Spleen (tissue), 11 donors: ENCODE data around the gene GGT6. TPM values are rescaled to one million over a fixed set of nuclear protein-coding genes. Genes with fewer than 3 reads are reported as not detected.

Source experiments
- DNase-seq: peaks from one replicate; pipeline ENCODE4 v3.0.0-alpha.2; 2020
- H3K27ac ChIP-seq, 8 donors: fragments of 200-600 bp; sonication (generic) in 7 of 8; 1 replicate in 4 of 8; 2 replicates in 4 of 8; pipeline versions ENCODE4 v1.5.0 to v1.8.0; 2016 to 2021; ENCODE audit warnings: inconsistent platforms in 4 of 8, mild to moderate bottlenecking in 4 of 8, moderate library complexity in 1 of 8
- H3K27me3 ChIP-seq, 7 donors: fragments of 200-600 bp; sonication (generic) in 6 of 7; replicated peaks in 1 of 7; 1 replicate in 4 of 7; 2 replicates in 3 of 7; pipeline versions ENCODE4 v1.5.0 to v1.8.0; 2016 to 2021; ENCODE audit warnings: inconsistent platforms in 3 of 7, mild to moderate bottlenecking in 1 of 7
- H3K36me3 ChIP-seq, 6 donors: fragments of 200-600 bp; sonication (generic) in 5 of 6; 1 replicate in 4 of 6; 2 replicates in 2 of 6; pipeline versions ENCODE4 v1.5.0 to v1.8.0; 2016 to 2021; ENCODE audit warnings: inconsistent platforms in 2 of 6
- H3K4me1 ChIP-seq, 6 donors: fragments of 200-600 bp; sonication (generic) in 5 of 6; 1 replicate in 3 of 6; 2 replicates in 3 of 6; pipeline versions ENCODE4 v1.5.0 to v1.8.0; 2016 to 2021; ENCODE audit warnings: inconsistent platforms in 3 of 6
- H3K4me3 ChIP-seq, 8 donors: fragments of 200-600 bp; sonication (generic) in 7 of 8; 1 replicate in 4 of 8; 2 replicates in 4 of 8; pipeline versions ENCODE4 v1.5.0 to v1.8.0; 2016 to 2021; ENCODE audit warnings: inconsistent platforms in 4 of 8, mild to moderate bottlenecking in 4 of 8, moderate library complexity in 2 of 8
- H3K9me3 ChIP-seq, 8 donors: fragments of 200-600 bp; sonication (generic) in 7 of 8; 1 replicate in 4 of 8; 2 replicates in 4 of 8; pipeline versions ENCODE4 v1.5.0 to v1.8.0; 2016 to 2021; ENCODE audit warnings: inconsistent platforms in 4 of 8
- POLR2A ChIP-seq, 3 donors: fragments of 450-650 bp; IDR thresholded peaks; one replicate each; pipeline ENCODE4 v1.5.1; 2017; ENCODE audit warnings: antibody characterized with exemption in 3 of 3, mild to moderate bottlenecking in 1 of 3
- POLR2AphosphoS5 ChIP-seq, 3 donors: sonication (generic); formaldehyde crosslinking; IDR thresholded peaks; one replicate each; pipeline ENCODE4 v1.5.1; 2017; ENCODE audit warnings: antibody characterized with exemption in 3 of 3
- WGBS, 5 donors: extraction: QIAGEN DNeasy Blood & Tissue Kit in 3 of 5; methylation state at CpG; one replicate each; pipeline versions ENCODE4 v1.1.5 to v1.1.7; 2013 to 2018; 5-methylcytosine and 5-hydroxymethylcytosine counted together
- intact Hi-C: fragments of 100-400 bp; cut with DNase I; formaldehyde crosslinking; loops from one replicate; pipeline ENCODE4 v1.15.0; 2023; ENCODE audit warnings: low total_unique reads
- polyA plus RNA-seq, 3 donors: library from polyadenylated mRNA; stranded (reverse); fragments of 200-250 nt; gene quantifications; one replicate each; pipeline ENCODE4 v1.2.1, GENCODE V29; 2013
- total RNA-seq, 7 donors: library from RNA; depleted of rRNA in 3 of 7; stranded (reverse); fragments of >200 nt in 3 of 7; fragmentation: NEBNext Ultra II Directional in 4 of 7; extraction: Animal tissue kit (Norgen Biotek cat#: 25700) in 4 of 7; gene quantifications; one replicate each; pipeline versions ENCODE4 v1.1.0 to v1.2.1, GENCODE V29; 2016 to 2021
- TF ChIP-seq, protein P1 (sequence below), 11 experiments: fragments of 200-600 bp in 7 of 11; fragments of 450-650 bp in 4 of 11; sonication (generic) in 4 of 11; IDR thresholded peaks in 8 of 11; conservative IDR thresholded peaks in 3 of 11; 1 replicate in 7 of 11; 2 replicates in 4 of 11; pipeline versions ENCODE4 v1.4.0 to v1.8.0; 2016 to 2021; ENCODE audit warnings: antibody characterized with exemption in 11 of 11, inconsistent platforms in 4 of 11, mild to moderate bottlenecking in 1 of 11
- donor health status: healthy with polysubstance abuse.
- donor health status: DM: no; HTN: no; CAD: no; lungs with moderate emphysema.
- donor health status: DM: no; HTN: no; CAD: no.
- donor health status: Bipolar disorder and iron deficiency.
- donor health status: healthy.
- donor health status: DM: no; HTN: no; CAD: no.
- donor health status: DM: yes; HTN: yes; CAD: no.

GGT6 gene
- total and polyA plus RNA-seq, 10 donors, result 0.03 to 0.42 TPM; not detected in 8

DNA sequence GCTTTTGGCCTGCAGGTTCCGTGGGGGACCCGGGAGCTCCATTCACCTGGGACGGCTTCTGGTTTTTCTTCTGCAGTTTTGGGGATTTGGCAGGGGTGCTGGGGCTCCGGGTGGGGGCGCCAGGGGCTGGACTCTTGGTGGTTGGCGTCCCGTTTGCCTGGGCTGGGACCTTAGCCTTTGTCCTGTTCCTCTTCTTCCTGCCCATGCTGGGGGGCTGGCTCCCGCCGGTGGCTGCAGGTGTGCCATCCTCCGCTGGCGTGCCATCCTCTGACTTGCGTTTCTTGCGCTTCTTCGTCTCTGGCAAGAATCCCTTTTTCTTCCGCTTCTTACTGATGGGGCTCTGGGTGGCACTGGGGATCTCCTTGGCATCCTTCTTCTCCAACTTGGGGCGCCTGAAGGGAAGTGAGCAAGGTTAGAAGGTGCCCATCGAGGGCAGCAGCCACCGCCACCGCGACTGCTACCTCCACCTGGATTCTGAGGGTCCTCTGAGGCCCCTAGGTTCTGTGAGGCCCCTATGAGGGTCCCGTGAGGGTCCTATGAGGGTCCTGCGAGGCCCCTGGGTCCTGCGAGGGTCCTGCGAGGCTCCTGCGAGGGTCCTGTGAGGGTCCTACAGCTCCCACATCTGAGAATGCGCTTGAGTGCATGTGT lies 20.7 kb downstream of the GGT6 start:
- 86 to 93% (median 87%) methylated on average over 22 to 26 of the region's 26 CpGs for WGBS, 5 donors
- Histone ChIP-seq H3K36me3 (peaks cover 0 to 77% (median 68%) of the 10 kb centered on the region in 6 donors), H3K27ac (peak overlapping the region in 4 of 8 donors; percentile 37 to 65 (median 60)), H3K4me1 (peaks cover 18 to 100% (median 77%) of the 10 kb centered on the region in 6 donors), H3K4me3 (no peak overlapping the region), H3K9me3 (no peaks in the 10 kb centered on the region), H3K27me3 (no peaks in the 10 kb centered on the region)
- intact Hi-C loops, result no loop called here
- DNase-seq, result no peak
- TF ChIP-seq, protein P1, sequence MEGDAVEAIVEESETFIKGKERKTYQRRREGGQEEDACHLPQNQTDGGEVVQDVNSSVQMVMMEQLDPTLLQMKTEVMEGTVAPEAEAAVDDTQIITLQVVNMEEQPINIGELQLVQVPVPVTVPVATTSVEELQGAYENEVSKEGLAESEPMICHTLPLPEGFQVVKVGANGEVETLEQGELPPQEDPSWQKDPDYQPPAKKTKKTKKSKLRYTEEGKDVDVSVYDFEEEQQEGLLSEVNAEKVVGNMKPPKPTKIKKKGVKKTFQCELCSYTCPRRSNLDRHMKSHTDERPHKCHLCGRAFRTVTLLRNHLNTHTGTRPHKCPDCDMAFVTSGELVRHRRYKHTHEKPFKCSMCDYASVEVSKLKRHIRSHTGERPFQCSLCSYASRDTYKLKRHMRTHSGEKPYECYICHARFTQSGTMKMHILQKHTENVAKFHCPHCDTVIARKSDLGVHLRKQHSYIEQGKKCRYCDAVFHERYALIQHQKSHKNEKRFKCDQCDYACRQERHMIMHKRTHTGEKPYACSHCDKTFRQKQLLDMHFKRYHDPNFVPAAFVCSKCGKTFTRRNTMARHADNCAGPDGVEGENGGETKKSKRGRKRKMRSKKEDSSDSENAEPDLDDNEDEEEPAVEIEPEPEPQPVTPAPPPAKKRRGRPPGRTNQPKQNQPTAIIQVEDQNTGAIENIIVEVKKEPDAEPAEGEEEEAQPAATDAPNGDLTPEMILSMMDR (IDR thresholded peaks at IDR 0.05 in 8 of 11, conservative IDR thresholded peaks at IDR 0.05 in 3 of 11), result no peak
- TF ChIP-seq POLR2A (IDR thresholded peaks at IDR 0.05) (no peak), POLR2AphosphoS5 (IDR thresholded peaks at IDR 0.05) (no peak)

DNA sequence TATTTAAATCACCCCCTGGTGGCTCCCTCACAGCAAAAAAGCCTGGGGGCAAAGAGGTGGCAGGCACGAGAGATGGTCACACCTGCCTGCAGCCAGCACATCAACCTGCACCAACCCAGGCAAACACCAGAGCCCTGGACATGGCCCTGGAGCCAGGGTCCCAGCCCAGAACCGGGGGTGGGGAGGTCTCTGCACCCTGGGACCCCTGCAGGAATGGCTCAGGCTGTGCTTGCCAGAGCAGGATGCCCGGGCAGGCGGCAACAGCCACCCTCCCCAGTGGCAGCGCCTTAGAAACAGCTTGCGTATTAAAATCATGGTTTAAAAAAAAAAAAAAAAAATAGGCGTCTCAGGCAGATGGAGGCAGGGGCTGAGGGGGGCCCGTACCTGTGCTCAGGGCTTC lies 21.4 kb downstream of the GGT6 start:
- H3K36me3 ChIP-seq, result peaks cover 0 to 70% (median 61%) of the 10 kb centered on the region in 6 donors
- H3K27me3 ChIP-seq, result no peaks in the 10 kb centered on the region
- H3K4me1 ChIP-seq, result peaks cover 18 to 100% (median 80%) of the 10 kb centered on the region in 6 donors
- no peak overlapping the region for H3K4me3 ChIP-seq
- DNase-seq, result no peak
- peak overlapping the region in 2 of 8 donors; percentile 11 to 80 for H3K27ac ChIP-seq
- intact Hi-C loops, result no loop called here
- H3K9me3 ChIP-seq, result no peaks in the 10 kb centered on the region
- WGBS, 5 donors, result 76 to 84% (median 83%) methylated on average over 7 to 8 of the region's 8 CpGs
- TF ChIP-seq POLR2A (IDR thresholded peaks at IDR 0.05) (no peak), POLR2AphosphoS5 (IDR thresholded peaks at IDR 0.05) (peak in 1 of 3 donors; percentile 41)

DNA sequence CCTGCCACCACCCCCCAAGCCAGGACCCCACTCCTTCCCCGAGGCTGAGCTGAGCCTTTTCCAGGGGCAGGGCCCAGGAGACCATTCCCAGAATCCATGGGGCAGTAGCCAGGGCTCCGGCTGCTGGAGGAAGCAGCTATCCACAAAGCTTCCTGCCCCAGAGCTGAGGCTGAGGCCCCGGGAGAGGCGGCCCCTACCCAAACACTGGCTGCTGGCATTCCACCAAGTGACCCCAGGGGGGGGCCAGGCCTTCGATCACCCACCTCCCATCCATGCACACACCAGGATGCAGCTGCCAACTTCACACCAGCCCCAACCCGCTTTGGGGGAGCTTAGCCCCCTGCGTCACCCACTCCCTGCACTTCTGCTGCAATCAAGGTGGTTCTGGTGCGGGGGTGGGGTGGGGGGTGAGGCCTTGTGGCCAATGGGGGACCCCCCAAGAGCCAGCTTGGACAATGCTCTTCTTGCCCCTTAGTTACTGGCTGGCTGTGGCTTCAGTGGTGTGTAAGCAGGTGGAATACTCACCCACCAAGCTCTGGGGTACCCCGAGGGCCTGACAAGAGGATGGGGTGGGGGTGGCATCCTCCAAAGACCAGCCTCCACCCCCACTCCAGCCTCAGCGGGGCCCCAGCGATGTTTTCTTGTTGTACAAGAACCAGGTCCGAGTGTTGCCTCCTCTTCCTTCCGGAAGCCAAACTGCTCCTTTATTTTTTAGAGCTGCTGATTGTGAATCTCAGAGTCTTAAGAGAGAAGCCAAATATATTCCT lies 22.0 kb downstream of the GGT6 start:
- peaks cover 0 to 2% (median 0%) of the 10 kb centered on the region in 7 donors for H3K27me3 ChIP-seq
- no peaks in the 10 kb centered on the region for H3K9me3 ChIP-seq
- H3K4me1 ChIP-seq, result peaks cover 18 to 100% (median 83%) of the 10 kb centered on the region in 6 donors
- H3K36me3 ChIP-seq, result peaks cover 0 to 65% (median 58%) of the 10 kb centered on the region in 6 donors
- H3K4me3 ChIP-seq, result no peak overlapping the region
- 57 to 79% (median 62%) methylated on average over 8 to 13 of the region's 13 CpGs for WGBS, 5 donors
- TF ChIP-seq POLR2A (IDR thresholded peaks at IDR 0.05) (no peak), POLR2AphosphoS5 (IDR thresholded peaks at IDR 0.05) (no peak)
- TF ChIP-seq, protein P1 (IDR thresholded peaks at IDR 0.05 in 8 of 11, conservative IDR thresholded peaks at IDR 0.05 in 3 of 11), result no peak
- intact Hi-C loops, result no loop called here
- peak overlapping the region in 6 of 8 donors; percentile 64 to 82 (median 76) for H3K27ac ChIP-seq
- no peak for DNase-seq

DNA sequence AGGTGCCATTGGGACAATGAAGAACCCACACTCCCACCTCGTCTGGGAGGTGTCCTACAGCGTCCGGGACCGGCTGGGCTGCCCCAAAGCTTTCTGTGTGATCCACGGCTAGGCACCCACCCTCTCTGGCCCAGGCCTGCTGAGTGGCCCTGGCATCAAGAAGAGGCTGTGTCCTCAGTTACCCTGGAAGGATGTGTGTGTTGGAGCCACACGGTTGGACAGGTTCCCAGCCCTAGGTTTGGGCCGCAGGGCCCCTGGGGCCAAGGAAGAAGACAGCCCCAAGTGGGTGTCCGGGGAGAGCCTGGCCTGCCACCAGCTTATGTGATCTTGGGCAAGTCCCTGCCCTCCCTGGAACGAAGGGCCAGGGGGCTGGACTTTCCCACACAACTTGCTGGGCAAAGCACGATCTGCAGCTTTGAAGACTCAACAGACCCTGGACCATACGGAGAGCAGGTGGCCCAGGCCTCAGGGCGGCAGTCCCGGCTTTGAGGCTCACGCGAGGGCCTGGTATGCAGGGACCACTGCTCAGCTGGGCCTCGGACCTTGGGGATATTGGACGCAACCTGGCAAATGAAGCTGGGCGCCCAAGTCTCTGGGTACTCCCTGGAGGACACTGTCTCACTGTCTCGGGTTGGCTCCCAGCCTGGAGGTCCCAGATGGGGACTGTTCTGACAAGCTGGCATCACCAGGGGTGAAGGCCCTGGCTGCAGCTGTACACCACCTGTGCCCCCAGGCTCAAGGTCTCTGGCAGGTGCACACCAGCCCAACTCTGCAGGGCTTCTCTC lies 22.7 kb downstream of the GGT6 start:
- WGBS, 5 donors, result 61 to 81% (median 73%) methylated on average over 14 to 19 of the region's 19 CpGs
- Histone ChIP-seq H3K27ac (peak overlapping the region in 7 of 8 donors; percentile 64 to 82 (median 80)), H3K36me3 (peaks cover 0 to 65% (median 50%) of the 10 kb centered on the region in 6 donors), H3K9me3 (no peaks in the 10 kb centered on the region), H3K4me3 (no peak overlapping the region), H3K4me1 (peaks cover 18 to 100% (median 84%) of the 10 kb centered on the region in 6 donors), H3K27me3 (peaks cover 0 to 7% (median 0%) of the 10 kb centered on the region in 7 donors)
- peak in 1 of 3 donors; percentile 54 for TF ChIP-seq POLR2AphosphoS5 (IDR thresholded peaks at IDR 0.05)
- no peak for TF ChIP-seq POLR2A (IDR thresholded peaks at IDR 0.05)
- DNase-seq, result no peak
- intact Hi-C loops, result no loop called here
